ENCODE results near the gene BORCS6. TPM values are rescaled to one million over a fixed set of nuclear protein-coding genes. Genes with fewer than 3 reads are reported as not detected.
"Not testable (repeated sequence)": the region's sequence is repeated elsewhere in the genome, so short reads cannot be mapped to it uniquely, and the experiment has no call there.

Gene BORCS6
- total RNA-seq, 1 experiment from 2014 or later = 9.9 TPM

DNA sequence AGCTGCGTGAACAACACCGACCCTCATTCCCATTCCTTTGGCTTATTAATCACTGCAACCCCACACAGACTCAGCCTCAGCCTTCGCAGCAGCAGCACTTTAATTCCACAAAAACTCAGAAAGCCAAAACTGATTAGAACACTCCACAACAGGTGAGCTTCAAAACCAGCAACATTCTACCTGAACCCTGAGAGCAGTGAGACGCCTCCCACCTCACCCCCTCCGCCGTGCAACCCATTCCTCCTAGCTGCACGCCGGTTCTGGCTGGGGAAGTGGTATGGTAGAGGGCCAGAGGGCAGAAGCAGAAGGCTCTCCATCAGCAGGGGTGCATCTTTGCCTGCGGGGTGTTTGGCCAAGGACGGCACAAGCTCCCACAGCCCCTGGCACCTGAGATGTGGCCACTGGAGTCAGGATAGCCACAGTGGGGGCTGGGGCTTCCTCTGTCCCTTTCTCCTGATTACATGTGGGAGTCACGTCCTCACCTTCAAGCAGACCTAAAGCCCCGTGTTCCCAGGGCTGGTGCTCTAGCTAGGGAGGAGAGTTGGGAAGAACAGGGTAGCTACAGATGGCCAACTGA is 1.6 kb downstream of the BORCS6 start:
- peak overlapping the region; percentile 83 for H3K4me3 ChIP-seq (ENCODE audit: insufficient read depth, low read depth, low read length)
- H3K27me3 ChIP-seq (ENCODE audit: control insufficient read depth, insufficient read depth, low read length) = peaks cover 19% of the 10 kb centered on the region
- DNase-seq = peak; percentile 33
- no peaks in the 10 kb centered on the region for H3K36me3 ChIP-seq (replicated peaks; ENCODE audit: control insufficient read depth, insufficient read depth, low read length)

DNA sequence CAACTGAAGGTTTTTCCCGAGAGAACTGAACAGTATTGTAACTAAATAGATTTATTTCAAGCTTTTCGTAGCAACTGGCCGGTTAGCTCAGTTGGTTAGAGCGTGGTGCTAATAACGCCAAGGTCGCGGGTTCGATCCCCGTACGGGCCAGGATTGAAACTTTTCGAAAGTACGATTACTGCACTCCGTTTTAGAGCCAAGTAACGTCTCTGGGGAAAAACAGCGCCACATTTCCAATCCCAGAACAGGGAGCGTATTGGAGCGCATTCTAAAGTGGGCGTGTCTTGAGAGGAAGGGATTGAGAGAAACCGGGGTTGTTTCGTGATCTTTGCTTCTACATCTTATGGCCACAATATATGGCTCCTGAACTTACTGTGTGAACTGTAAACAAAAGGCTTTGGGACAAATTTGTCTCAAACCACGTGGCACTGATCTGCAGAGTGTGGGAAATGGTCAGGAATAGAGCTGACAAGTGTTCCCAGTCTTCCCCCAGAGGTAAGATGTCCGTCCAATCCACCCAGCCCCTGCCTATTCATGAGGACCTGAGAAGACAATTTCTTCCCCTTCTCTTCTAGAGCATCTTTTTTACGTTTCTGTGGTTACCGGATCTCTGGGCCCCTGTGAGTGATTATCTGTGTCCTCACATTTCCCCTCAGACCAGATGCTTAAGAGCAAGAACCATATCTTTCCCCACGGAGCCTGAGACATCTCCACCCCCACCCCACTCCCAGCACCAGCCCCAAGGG is 2.3 kb downstream of the BORCS6 start:
- Histone ChIP-seq H3K27me3 (ENCODE audit: control insufficient read depth, insufficient read depth, low read length) (peaks cover 19% of the 10 kb centered on the region), H3K4me3 (ENCODE audit: insufficient read depth, low read depth, low read length) (peak overlapping the region; percentile 94), H3K36me3 (replicated peaks; ENCODE audit: control insufficient read depth, insufficient read depth, low read length) (no peaks in the 10 kb centered on the region)
- DNase-seq = peak; percentile 85

DNA sequence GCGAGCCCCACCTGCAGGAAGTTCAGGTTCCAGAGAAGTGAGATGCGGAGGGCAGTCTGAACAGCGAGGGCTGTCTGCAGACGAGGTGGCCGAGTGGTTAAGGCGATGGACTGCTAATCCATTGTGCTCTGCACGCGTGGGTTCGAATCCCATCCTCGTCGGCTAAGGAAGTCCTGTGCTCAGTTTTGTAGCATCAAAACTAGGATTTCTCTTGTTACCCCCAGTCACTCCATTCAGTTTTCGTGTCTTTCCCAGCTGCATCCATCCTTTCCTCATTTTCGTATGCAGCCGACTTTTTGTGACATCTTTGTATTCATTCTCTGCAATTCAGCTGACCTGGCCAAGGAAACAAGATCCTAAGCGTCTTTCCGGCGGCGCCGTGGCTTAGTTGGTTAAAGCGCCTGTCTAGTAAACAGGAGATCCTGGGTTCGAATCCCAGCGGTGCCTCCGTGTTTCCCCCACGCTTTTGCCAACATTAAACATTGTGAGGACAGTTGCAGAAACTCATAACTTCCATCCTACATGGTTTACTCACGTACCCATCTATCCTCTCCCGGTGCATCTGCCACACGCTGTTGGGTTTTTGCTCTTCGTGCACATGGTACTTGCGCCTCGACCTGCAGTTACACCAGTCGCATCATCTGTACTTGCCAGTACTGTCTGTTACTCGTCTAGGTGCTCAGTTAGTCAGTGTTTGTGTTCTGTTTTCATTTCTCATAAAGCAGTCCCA is 3.0 kb downstream of the BORCS6 start:
- H3K4me3 ChIP-seq (ENCODE audit: insufficient read depth, low read depth, low read length) = peak overlapping the region; percentile 94
- no peaks in the 10 kb centered on the region for H3K36me3 ChIP-seq (replicated peaks; ENCODE audit: control insufficient read depth, insufficient read depth, low read length)
- H3K27me3 ChIP-seq (ENCODE audit: control insufficient read depth, insufficient read depth, low read length) = peaks cover 19% of the 10 kb centered on the region
- DNase-seq = peak; percentile 85

DNA sequence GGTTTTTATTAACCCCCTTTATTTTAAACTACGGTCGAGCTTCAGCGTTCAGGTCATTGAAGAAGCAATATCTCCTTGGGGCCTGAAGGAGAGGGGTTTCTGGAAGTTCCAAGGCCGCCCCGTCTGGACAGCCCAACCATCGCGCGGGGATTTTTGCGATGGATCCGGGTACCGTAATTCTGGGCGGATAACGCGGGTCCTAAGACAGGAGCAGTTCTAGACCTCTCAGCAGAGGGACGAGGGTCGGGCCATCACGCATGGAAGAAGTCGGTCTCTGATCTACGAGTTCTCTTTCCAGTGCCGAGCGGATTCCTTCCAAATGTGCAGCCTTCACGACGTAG is 3.6 kb downstream of the BORCS6 start:
- DNase-seq = no peak
- peaks cover 19% of the 10 kb centered on the region for H3K27me3 ChIP-seq (ENCODE audit: control insufficient read depth, insufficient read depth, low read length)
- no peaks in the 10 kb centered on the region for H3K36me3 ChIP-seq (replicated peaks; ENCODE audit: control insufficient read depth, insufficient read depth, low read length)
- H3K4me3 ChIP-seq (ENCODE audit: insufficient read depth, low read depth, low read length) = peak overlapping the region; percentile 94

GRCh38 chr17:8185582-8186445 is 4.2 kb downstream of the BORCS6 start:
- Histone ChIP-seq H3K36me3 (replicated peaks; ENCODE audit: control insufficient read depth, insufficient read depth, low read length) (no peaks in the 10 kb centered on the region), H3K4me3 (ENCODE audit: insufficient read depth, low read depth, low read length) (peak overlapping the region; percentile 94), H3K27me3 (ENCODE audit: control insufficient read depth, insufficient read depth, low read length) (peaks cover 19% of the 10 kb centered on the region)
- DNase-seq = peak; percentile 89

GRCh38 chr17:8176998-8177731 is 12.8 kb downstream of the BORCS6 start:
- H3K4me3 ChIP-seq (ENCODE audit: insufficient read depth, low read depth, low read length) = peak overlapping the region; percentile 70
- DNase-seq = no peak
- H3K36me3 ChIP-seq (replicated peaks; ENCODE audit: control insufficient read depth, insufficient read depth, low read length) = no peaks in the 10 kb centered on the region
- H3K27me3 ChIP-seq (ENCODE audit: control insufficient read depth, insufficient read depth, low read length) = no peaks in the 10 kb centered on the region

GRCh38 chr17:8176197-8176940 is 13.6 kb downstream of the BORCS6 start, which contains the start of gene TMEM107:
Gene TMEM107 (minus strand): TSS chr17:8176380. CDS start chr17:8176286, 94 bp downstream.
- no peaks in the 10 kb centered on the region for H3K36me3 ChIP-seq (replicated peaks; ENCODE audit: control insufficient read depth, insufficient read depth, low read length)

GRCh38 chr17:8175795-8176196 is 14.2 kb downstream of the BORCS6 start:
- no peaks in the 10 kb centered on the region for H3K27me3 ChIP-seq (ENCODE audit: control insufficient read depth, insufficient read depth, low read length)
- no peak for DNase-seq
- no peaks in the 10 kb centered on the region for H3K36me3 ChIP-seq (replicated peaks; ENCODE audit: control insufficient read depth, insufficient read depth, low read length)
- peak overlapping the region; percentile 70 for H3K4me3 ChIP-seq (ENCODE audit: insufficient read depth, low read depth, low read length)

More at GRCh38 chr17:8176197-8176940, 13.6 kb downstream of the BORCS6 start, which contains the start of gene TMEM107:
- no peaks in the 10 kb centered on the region for H3K27me3 ChIP-seq (ENCODE audit: control insufficient read depth, insufficient read depth, low read length)
- peak within 1 kb of the TSS; percentile 70 for H3K4me3 ChIP-seq (ENCODE audit: insufficient read depth, low read depth, low read length)
- peak; percentile 95 for DNase-seq

GRCh38 chr17:8173871-8174322 is 16.1 kb downstream of the BORCS6 start:
- Histone ChIP-seq H3K4me3 (ENCODE audit: insufficient read depth, low read depth, low read length) (peak overlapping the region; percentile 32), H3K27me3 (ENCODE audit: control insufficient read depth, insufficient read depth, low read length) (no peaks in the 10 kb centered on the region), H3K36me3 (replicated peaks; ENCODE audit: control insufficient read depth, insufficient read depth, low read length) (no peaks in the 10 kb centered on the region)
- no peak for DNase-seq

DNA sequence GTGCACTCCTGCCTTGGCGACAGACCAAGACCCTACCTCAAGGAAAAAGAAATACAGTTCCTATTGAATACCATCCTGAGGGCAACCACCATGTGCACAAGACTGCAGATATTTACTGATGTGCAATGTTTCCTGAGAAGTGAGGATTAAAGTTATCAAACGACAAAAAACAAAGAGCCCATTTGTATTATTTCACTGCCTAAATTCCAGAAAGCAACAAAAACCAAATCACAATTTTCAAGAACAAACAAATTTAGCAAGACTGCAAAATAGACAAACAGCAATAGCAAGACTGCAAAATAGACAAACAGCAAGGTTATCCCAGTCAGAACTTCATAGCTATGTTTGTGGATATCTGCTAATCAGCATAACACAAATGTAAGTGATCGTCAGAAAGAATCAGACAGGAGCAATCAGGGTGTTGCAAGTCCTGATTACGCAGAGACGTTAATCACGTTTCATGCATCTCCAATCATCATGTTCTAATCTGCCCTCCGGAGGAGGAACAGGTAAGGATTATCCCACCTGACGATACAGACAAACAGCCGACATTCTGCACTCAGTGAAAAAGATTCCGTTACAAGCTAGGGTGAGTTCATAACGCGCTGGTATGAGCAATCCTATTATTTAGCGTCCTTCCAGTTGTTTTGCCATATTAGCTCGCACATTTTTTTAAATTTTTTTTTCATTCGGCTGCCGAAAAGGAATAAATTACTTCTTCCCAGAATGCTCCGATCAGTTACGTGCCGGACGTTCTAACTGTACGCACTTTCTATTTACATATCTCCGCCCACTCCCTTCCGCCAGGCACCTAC is 16.7 kb downstream of the BORCS6 start:
- Histone ChIP-seq H3K36me3 (replicated peaks; ENCODE audit: control insufficient read depth, insufficient read depth, low read length) (no peaks in the 10 kb centered on the region), H3K27me3 (ENCODE audit: control insufficient read depth, insufficient read depth, low read length) (no peaks in the 10 kb centered on the region), H3K4me3 (ENCODE audit: insufficient read depth, low read depth, low read length) (peak overlapping the region; percentile 33)
- DNase-seq = peak; percentile 82

GRCh38 chr17:8170186-8170585 is 19.8 kb downstream of the BORCS6 start:
- H3K27me3 ChIP-seq (ENCODE audit: control insufficient read depth, insufficient read depth, low read length); H3K36me3 ChIP-seq (replicated peaks; ENCODE audit: control insufficient read depth, insufficient read depth, low read length); H3K4me3 ChIP-seq (ENCODE audit: insufficient read depth, low read depth, low read length); DNase-seq: not testable (repeated sequence)

DNA sequence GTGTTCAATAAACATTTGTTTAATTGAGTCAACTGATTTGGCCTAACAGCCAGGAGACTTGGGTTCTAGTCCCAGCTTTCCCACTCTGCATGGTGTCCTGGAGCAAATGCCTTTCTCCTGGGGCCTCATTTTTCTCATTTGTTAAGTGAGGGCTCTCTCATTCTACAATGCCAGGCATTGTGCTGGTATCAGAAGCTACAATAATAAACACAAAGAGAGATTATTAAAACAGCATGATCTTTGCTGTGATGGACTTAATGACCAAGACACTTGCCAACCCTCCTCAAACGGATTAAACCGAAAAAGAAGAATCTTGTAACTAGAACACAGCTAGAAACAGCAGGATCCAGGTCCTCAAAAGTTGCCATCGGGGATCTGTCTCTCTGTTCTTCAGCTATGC is 22.5 kb downstream of the BORCS6 start:
- Histone ChIP-seq H3K27me3 (ENCODE audit: control insufficient read depth, insufficient read depth, low read length) (no peaks in the 10 kb centered on the region), H3K4me3 (ENCODE audit: insufficient read depth, low read depth, low read length) (no peak overlapping the region), H3K36me3 (replicated peaks; ENCODE audit: control insufficient read depth, insufficient read depth, low read length) (no peaks in the 10 kb centered on the region)
- DNase-seq = no peak
